GM12875 (cell line): ENCODE results near the gene CYP17A1.
"Not testable (repeated sequence)": the region's sequence is repeated elsewhere in the genome, so short reads cannot be mapped to it uniquely, and the experiment has no call there.

Experiments
- H3K4me3 ChIP-seq: one replicate; pipeline ENCODE4 v1.5.1; 2011; ENCODE audit warnings: low read depth, low read length, control low read depth
- CTCF ChIP-seq: IDR thresholded peaks from 2 replicates; pipeline ENCODE4 v1.5.1; 2011; ENCODE audit warnings: low read depth, mild to moderate bottlenecking, control low read depth, inconsistent platforms, low read length, moderate library complexity, borderline replicate concordance; ENCODE audit not compliant: insufficient read depth

Gene CYP17A1

GRCh38 chr10:102832987-102833386, 4.2 kb downstream of the CYP17A1 start:
- no peak for TF ChIP-seq CTCF
- no peak overlapping the region for H3K4me3 ChIP-seq

GRCh38 chr10:102832248-102832647, 5.0 kb downstream of the CYP17A1 start:
- no peak overlapping the region for H3K4me3 ChIP-seq
- no peak for TF ChIP-seq CTCF

- no peak for TF ChIP-seq CTCF
- H3K4me3 ChIP-seq: no peak overlapping the region
Observed at GRCh38 chr10:102831322-102832071, 5.7 kb downstream of the CYP17A1 start.

- no peak for TF ChIP-seq CTCF
- H3K4me3 ChIP-seq: no peak overlapping the region
Observed at GRCh38 chr10:102827597-102827975, 9.6 kb downstream of the CYP17A1 start.

- TF ChIP-seq CTCF: no peak
- no peak overlapping the region for H3K4me3 ChIP-seq
Observed at GRCh38 chr10:102826148-102826796, 10.9 kb downstream of the CYP17A1 start.

- no peak for TF ChIP-seq CTCF
- no peak overlapping the region for H3K4me3 ChIP-seq
Observed at GRCh38 chr10:102824664-102825063, 12.5 kb downstream of the CYP17A1 start.

- H3K4me3 ChIP-seq: no peak overlapping the region
- TF ChIP-seq CTCF: no peak
Observed at GRCh38 chr10:102822222-102822621, 15.0 kb downstream of the CYP17A1 start.

GRCh38 chr10:102820008-102820407, 17.2 kb downstream of the CYP17A1 start:
- H3K4me3 ChIP-seq: not testable (repeated sequence)
